NCI-H748 (cell line): ENCODE data around the gene NEUROD1.

Experiments used
- DNase-seq: peaks from one replicate; lab custom pipeline; 2025; ENCODE audit not compliant: unreplicated experiment; lab: John Stamatoyannopoulos, UW

The NEUROD1 gene

DNA sequence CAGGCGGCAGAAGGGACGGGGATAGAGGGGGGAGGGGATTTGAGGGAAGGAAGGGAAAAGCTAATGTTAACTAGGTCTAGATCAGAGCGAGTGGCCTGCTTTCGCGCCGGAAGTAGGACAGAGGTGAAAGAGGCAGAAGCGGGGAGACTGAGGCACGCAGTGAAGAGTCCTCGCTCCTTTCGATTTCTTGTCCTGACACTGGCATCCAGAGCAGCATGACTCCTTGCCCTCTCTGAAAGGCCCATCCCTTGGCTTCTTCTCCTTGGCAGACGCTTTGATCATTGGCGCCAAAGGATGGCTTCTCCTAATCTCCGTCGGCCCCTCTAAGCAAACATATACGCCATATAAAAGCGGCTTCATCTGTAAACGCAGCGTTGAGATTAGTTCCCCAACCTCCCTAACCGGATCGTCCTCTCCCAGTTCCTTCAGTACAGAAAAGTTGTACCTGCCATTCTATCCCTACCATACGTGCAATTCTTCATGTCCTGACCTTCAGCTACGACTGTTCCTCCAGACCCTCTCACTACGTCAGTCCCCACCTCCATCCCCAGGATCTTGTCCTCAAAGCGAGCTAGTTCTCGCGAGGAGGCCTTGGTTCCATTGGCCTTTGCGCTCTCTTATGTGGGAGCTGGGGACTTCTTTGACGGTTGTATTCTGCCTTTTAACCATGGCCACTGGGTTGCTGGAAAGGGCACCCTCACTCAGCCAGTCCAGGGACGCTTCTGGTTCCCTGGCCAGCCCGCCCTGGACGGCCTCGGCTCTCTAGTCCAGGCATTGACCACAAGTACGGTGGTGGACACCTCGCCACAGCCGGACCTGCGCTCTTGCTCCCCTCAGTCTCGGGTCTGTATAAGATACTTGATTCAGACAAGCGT is 857 bp upstream of the NEUROD1 start:
- no peak for DNase-seq

DNA sequence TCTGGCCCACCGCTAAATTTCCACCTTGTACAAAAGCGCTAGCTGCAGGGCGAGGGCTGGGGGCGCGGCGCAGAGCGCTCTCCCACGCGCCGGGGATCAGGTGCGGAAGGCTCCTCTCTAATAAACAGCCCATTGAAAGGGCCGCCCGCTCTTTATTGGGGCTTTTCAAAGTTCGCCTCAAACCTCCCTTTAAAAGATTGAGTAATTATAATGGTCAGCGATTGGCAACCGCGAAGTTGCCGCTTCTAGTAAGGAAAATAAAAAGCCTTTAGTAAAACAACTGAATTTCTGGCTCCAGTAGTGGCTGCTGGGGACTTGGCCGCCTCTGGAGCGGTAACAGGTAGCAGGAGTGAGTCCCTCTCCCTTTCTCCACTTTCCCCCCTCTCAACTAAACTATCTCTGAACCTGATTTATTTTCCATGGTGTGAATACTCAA is 755 bp downstream of the NEUROD1 start:
- DNase-seq: peak; percentile 32

DNA sequence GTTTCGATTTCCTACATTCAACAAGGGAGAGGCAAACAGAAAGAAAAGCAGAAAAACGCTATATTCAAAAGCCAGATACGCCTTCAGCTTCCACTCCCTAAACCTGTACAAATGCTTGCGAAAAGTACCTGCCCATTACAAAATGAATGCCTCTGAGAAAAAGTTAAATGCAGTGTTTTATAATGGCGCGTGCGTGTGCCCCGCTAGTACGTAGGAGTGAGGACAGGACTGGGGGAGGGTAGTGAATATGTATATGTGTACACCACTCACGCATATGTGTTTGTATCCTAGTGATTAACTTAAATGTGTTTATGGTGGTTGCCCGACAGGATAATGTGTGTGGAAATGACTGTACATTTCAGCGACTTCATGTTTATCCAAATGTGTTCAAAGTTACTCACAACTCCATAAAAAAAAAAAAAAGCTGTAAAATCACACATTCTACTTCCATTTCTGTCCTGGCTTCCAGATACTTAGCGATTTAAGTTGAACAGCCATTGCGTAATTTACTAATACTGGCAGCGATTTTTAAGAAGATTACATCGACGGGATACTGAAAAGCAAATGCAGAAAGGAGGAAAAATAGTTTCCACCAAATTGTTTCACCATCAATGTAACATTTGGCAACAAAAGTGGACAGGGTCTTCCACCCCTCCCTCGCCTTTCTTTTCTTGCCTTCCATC is 1.3 kb downstream of the NEUROD1 start:
- DNase-seq: no peak

DNA sequence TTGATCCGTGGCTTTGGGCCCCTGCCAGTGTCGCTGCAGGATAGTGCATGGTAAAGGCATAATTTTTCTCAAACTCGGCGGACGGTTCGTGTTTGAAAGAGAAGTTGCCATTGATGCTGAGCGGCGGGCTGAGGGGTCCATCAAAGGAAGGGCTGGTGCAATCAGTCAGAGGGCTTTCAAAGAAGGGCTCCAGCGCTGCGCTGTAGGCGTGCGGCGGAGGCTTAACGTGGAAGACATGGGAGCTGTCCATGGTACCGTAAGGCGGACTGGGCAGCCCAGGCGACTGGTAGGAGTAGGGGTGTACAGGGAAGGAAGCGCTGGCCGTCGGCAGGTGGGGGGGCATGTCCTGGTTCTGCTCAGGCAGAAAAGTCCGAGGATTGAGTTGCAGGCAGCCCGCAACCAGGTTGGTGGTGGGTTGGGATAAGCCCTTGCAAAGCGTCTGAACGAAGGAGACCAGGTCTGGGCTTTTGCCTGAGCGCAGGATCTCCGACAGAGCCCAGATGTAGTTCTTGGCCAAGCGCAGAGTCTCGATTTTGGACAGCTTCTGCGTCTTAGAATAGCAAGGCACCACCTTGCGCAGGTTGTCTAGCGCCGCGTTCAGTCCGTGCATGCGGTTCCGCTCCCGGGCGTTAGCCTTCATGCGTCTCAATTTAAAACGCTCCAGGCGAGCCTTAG is 2.3 kb downstream of the NEUROD1 start:
- DNase-seq: no peak

DNA sequence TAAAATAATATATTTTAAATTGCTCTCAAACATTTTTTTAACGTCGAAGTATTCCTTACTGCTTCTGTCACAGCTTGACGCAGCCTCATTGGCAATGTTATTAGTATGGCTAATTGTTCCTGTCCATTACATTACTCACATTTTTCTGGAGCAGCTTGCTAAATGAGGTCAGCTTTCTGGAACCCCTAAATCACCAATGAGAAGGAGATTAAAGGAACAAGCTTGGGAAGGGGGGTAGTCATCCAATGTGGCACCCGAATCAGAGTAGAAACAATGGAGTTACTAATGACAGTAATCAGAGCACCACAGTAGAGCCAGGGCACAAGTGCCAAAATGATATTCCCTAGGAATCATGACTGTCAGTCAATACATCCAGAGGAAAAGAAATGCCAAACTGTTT is 5.1 kb downstream of the NEUROD1 start:
- DNase-seq: peak; percentile 39

DNA sequence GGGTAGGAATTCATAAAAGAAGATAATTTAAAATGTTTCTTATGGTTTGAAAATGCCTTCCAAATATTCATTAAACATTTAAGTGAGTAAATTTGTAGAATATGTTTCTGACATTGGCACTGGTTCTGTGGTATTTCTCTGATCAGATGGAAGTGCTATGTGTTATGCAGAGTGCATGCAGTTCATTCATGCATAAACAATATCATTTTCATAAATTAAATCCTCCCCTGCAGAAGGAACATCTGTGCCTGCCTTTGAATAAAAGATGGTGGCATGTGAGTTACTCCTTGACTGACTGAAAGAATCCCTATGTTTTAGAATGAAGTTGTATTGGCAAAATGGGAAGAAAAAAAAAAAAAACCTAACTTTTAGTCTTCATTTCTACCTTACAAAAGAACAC is 5.9 kb downstream of the NEUROD1 start:
- no peak for DNase-seq

DNA sequence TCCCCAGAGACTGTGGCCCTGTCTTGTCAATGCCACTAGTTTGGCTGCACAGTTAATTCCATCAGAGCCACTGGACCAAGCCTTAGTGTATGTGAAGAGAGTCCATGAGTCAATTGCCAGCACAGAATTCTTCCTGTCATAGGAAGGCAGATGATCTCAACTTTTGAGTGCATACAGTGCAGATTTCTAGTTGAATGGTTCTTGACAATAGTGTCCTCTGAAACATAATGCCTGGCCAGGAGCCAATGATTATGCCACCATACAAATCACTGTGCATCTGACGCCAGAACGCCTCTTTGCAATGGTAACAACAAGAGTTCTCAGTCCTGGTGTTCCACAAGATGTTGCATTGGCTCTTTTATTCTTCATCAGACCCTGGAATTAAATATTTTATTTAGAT is 7.1 kb downstream of the NEUROD1 start:
- DNase-seq: peak; percentile 96

DNA sequence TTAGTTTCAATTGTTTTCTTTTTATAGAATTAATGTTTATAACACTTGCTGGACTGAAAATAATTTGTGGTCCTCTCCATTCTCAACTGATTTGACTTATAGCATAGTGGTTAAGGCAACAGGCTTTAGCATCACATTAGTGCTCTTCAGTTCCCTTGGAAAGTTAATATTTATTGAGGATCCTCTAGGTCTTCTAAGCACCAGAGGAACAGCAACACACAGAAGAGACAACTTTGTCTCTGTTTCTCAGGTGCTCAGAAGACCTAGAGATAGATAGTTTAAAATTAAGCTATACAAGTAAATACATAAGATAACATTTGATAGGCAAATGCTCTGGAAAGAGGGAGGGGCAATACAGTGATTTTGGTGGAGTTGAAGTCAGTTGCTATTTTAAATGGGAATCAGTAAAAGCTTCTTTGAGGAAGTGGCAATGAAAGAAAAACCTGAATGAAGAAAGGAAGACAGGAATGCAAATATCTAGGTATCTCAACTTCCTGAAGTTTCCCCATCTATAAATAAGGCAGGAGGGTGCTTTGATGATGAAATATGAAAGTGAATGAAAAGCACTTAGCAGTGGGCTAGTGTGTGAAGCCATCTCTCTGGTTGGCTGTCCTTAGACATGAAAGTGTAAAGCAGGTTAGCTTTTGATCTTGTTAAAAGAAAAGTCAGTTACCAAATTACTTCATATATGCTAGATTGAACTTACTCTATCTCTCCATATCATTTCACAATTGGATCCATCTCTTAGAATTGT is 7.9 kb downstream of the NEUROD1 start:
- DNase-seq: no peak

DNA sequence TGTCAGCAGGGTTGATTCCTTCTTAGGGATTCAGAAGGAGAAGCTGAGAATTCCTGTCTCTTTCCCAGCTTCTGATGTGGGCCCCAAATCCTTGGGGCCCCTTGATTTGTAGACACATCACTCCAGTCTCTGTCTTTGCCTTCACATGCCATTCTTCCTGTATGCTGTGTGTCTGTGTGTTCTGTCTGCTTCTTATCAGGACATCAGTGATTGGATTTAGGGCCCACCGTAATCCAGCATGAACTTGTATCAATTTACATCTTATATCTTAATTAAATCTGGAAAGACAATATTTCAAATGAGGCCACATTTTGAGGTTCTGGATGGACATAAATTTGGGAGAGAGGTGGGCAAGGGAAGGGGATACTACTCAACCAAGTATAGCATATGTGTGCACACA is 9.7 kb downstream of the NEUROD1 start:
- DNase-seq: no peak

DNA sequence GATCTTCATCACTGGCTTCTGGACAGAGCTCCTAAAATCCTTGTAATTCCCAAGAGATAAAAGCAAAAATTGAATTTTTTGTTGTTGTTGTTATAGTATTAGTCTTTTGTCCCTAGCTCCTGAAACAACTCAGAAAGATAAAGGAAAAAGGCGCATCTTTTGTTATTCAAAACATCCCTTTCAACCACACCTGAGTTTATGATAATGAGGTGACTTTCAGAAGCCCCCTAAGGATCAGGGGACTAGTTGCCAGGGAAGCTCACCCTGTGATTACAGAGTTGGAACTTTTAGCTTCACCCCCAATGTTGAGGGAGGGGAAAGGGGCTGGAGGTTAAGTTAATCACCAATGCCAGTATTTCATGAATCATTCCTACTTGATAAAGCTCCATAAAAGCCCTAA is 13.1 kb downstream of the NEUROD1 start:
- DNase-seq: no peak

DNA sequence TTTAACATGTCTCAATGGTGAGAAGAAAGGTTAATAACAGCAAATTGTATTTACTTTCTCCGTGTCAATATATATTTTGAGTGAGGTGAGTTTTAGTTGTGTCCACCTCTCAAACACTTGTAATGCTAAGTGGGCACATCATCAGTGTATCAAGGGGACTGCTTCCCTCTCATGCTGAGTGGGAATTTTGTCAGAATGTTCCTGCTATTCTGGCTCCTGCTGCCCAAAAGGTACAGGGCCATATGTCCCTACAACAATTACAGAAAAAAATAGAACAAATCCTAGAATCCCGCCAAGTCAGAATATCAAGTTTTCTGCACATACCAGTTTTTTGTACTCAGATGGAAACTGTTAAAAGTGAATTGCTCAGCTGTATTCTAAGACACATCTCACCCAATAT is 18.0 kb downstream of the NEUROD1 start:
- peak; percentile 24 for DNase-seq

DNA sequence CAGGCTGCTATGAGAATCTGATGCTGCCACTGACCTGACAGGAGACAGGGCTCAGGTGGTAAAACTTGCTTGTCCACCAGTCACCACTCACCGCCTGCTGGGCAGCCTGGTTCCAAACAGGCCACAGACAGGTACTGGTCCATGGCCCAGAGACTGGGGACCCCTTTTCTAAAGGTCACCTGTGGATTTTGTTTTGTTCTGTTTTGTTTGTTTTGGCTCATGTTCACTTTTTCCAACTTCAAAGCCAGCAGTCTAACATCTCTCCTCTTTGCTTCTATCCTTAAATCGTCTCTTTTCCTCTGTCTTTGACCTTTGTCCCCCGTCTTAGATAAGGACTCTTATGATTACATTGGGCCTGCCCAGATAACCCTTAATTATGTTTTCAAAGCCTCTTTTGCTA is 20.1 kb downstream of the NEUROD1 start:
- peak; percentile 92 for DNase-seq

DNA sequence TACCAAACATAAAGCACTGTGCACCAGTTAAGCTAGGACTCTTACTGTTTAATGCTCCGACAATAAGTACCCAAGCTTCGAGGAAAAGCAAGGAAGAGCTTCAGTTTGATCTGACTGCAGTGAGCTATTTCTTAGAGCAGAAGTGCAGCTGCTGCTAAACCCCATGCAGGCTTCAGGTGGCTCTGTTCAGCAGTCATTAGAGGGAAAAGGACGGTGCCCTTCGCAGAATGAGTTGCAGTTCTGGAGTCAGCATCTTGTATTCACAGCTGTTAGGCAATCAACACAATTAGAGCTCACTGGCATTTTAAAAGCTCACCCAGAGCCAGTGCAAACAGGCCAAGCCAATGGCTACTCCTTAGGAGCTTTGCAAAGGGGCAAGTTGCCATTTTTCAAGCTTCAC is 21.9 kb downstream of the NEUROD1 start:
- DNase-seq: peak; percentile 96

DNA sequence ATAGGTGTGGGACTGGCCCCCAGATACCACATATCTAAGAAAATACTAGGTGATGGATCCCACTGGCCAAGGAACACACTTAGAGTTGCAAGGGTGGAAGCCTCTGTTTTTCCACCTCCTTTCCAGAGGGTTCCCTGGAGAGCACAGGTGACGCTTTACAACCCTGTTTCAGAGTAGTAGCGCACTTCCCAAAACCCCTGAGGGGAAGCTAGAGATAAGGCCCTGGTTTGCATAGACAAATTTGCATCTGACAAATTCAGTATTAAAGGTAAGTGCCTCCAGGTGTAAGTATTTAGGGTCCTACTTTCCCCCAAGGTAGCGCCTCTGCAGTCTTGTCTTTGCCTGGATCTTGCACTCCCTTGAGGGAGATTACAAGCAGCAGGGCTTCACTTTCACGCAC is 22.9 kb downstream of the NEUROD1 start:
- DNase-seq: peak; percentile 56

DNA sequence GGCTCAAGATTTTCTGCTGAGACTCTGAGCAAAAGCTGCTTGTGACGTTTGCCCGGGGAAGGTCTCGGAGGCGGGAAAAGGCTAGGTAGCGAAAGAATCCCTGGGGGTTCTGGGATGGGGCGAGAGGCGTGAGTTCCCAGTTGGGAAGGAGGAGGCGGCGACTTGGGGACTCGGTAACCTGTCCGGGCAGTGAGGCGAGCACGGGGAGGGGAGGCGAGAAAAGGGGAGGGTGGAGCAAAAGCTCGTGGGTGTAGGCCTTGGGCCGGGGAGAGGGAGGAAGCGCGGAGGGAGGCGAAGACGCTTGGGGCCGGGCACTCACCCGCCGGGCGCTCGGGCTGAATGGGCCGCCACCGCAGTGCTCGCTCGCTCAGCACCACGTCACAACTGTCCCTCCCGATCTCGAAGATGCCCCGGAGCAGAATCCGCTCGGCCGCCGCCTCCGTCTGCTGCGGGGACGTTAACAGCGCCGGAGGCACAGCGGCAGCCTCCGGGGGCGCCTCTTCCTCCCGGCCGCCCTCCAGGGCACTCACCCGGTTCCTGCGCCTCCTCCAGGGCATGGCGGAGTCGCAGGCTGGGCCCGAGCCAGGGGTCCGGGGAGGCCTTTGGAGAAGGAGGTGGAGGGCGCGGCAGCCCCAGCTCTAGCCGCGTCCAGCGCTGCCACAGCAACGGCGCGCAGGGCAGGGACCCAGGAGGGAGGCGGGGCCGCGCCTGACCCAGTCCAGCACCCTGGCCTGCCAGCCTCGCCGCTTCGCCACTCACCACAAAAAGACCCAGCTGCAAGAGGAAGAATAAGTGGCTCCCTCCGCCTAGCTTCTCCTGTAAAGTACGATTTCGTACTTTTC is 23.6 kb downstream of the NEUROD1 start, which contains the start of gene CERKL:
CERKL (minus strand) TSS at position 656 of the 842 bp plus-strand sequence; CDS start at position 557, 99 bp downstream.
- DNase-seq: peak; percentile 96

DNA sequence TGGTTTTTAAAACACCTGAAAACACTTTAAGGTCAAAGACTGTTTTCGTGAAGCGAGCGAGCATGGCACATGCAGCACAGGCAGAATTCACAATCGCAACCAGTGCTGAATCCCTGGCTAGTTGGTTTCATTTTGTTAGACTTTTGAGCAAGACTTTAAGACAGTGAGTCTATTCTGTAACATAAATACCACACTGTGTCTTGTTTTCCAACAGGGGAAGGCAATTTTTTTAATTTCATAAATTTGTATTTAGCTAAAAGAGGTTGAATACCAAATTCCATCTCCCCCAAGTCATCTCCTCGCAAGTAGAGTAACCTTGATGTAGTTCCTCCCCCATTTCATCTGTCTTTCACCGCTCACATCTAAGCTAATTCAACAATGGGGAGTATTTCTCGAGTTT is 24.8 kb downstream of the NEUROD1 start:
- DNase-seq: peak; percentile 73

DNA sequence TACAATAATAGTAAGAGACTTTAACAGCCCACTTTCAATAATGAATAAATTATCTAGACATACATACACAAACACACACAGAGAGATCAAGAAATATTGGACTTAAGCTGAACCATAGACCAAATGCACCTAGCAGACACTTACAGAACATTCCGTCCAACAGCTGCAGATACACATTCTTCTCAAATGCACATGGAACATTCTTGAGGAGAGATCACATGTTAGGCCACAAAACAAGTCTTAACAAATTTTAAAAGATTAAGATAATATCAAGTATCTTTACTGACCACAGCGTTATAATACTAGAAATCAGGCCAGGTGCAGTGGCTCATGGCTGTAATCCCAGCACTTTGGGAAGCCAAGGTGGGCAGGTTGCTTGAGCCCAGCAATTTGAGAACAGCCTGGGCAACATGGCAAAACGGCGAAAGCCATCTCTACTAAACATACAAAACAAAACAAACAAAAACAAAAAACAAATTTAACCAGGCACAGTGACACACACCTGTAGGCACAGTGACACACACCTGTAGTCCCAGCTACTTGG is 30.8 kb downstream of the NEUROD1 start:
- no peak for DNase-seq

DNA sequence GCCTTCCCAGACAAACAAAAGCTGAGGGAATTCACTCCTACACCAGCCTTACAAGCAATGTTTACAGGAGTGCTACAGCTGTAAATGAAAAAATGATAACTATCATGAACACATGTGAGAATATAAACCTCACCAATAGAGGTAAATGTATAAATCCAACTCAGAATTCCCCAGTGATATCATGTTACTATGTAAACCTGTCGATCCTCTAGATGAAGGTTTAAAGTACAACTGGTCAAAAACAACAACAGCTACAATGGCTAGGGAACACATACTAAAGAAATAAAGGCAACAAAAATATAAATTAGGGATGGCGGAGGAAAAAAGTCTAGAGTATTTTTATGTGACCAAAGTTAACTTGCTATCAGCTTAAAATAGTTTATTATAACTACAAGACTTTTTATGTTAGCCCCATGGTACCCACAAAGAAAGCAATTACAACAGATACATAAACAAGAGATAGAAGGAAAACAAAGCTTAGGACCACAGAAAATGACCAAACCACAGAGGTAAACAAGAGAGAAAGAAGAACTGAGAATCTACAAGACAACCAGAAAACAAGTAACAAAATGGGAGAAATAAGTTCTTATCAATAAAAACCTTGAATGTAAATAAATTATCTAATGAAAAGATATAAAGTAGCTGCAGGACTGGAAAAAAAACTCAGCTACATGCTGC is 31.7 kb downstream of the NEUROD1 start:
- DNase-seq: peak; percentile 29

DNA sequence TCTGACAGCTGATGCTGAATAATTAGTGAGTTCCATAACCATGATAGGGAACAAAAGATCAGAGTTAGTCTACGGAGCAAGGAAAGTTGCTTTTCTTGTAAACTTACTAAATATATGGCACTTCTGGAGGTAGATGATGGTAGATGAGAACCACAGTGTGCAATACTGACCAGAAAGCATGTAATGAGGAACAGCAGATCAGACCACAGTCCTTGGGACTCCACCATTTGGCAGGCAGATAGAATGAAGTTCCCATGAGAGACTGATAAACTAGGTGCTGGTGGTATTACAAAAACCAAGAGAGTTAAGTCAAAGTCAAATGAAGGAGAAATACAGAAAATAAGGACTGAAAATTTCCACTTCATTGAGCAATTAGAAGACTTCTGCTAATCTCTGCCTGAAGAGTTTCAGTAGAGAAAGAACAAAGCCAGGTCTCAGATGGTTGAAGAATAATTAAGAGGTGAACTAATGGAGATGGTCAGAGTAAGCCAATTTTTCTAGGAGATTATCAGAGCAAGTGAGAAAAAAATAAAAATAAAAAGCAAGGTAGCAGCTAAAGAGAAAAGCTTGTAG is 33.8 kb downstream of the NEUROD1 start:
- no peak for DNase-seq
